Lung (tissue), 12 donors: ENCODE data around the gene ADGRL2. TPM values are rescaled to one million over a fixed set of nuclear protein-coding genes. Genes with fewer than 3 reads are reported as not detected.

Source experiments
- ATAC-seq: fragments of 200-7000 bp; cut with Tn5 transposase; one replicate; pipeline ENCODE4 v1.9.1; 2020; ENCODE audit warnings: moderate number of reproducible peaks; ENCODE audit not compliant: insufficient read depth, low FRiP score
- DNase-seq, 3 donors: peaks; one replicate each; pipeline ENCODE4 v3.0.0-alpha.2; 2013 to 2017
- H3K27ac ChIP-seq, 2 donors: one replicate each; pipeline ENCODE4 v1.5.1; 2013; ENCODE audit warnings: mild to moderate bottlenecking in 2 of 2, moderate library complexity in 2 of 2, control low read depth in 1 of 2, inconsistent platforms in 1 of 2, low read depth in 1 of 2, low read length in 1 of 2
- H3K27me3 ChIP-seq, 3 donors: one replicate each; pipeline ENCODE4 v1.5.1; 2013; ENCODE audit warnings: low read length in 2 of 3; ENCODE audit not compliant: control insufficient read depth in 3 of 3, insufficient read depth in 3 of 3
- H3K36me3 ChIP-seq, 4 donors: one replicate each; pipeline ENCODE4 v1.5.1; 2013; ENCODE audit warnings: low read length in 4 of 4, mild to moderate bottlenecking in 1 of 4, moderate library complexity in 1 of 4; ENCODE audit not compliant: control insufficient read depth in 4 of 4, insufficient read depth in 4 of 4
- H3K4me1 ChIP-seq, 5 donors: one replicate each; pipeline ENCODE4 v1.5.1; 2013; ENCODE audit warnings: low read length in 5 of 5, mild to moderate bottlenecking in 2 of 5, moderate library complexity in 1 of 5; ENCODE audit not compliant: control insufficient read depth in 5 of 5, insufficient read depth in 5 of 5
- H3K4me3 ChIP-seq: one replicate; pipeline ENCODE4 v1.5.1; 2013; ENCODE audit warnings: mild to moderate bottlenecking, control low read depth, moderate library complexity
- H3K9ac ChIP-seq, 2 donors: one replicate each; pipeline ENCODE4 v1.5.1; 2013; ENCODE audit warnings: low read length in 2 of 2, control low read depth in 1 of 2; ENCODE audit not compliant: insufficient read depth in 1 of 2
- H3K9me3 ChIP-seq, 4 donors: one replicate each; pipeline ENCODE4 v1.5.1; 2013; ENCODE audit warnings: low read length in 3 of 4, mild to moderate bottlenecking in 1 of 4, moderate library complexity in 1 of 4; ENCODE audit not compliant: control insufficient read depth in 4 of 4, insufficient read depth in 3 of 4
- CTCF ChIP-seq: IDR thresholded peaks from 2 replicates; pipeline ENCODE4 v1.5.1; 2012; ENCODE audit warnings: mild to moderate bottlenecking; ENCODE audit errors: control extremely low read depth, extremely low read depth
- WGBS, 2 donors: extraction: QIAGEN DNeasy Blood & Tissue Kit; methylation state at CpG; one replicate each; pipeline ENCODE4 v1.1.7; 2013; 5-methylcytosine and 5-hydroxymethylcytosine counted together
- polyA plus RNA-seq, 2 donors: library from polyadenylated mRNA; stranded (reverse); fragments of 200-250 nt; gene quantifications; one replicate each; pipeline ENCODE4 v1.2.1, GENCODE V29; 2013
- total RNA-seq, 2 donors: library from RNA; depleted of rRNA in 1 of 2; stranded (reverse); fragments of >200 nt in 1 of 2; gene quantifications; one replicate each; pipeline ENCODE4 v1.2.1, GENCODE V29; 2014 to 2021
- donor health status: control.
- donor health status: control.
- donor health status: Bipolar disorder and iron deficiency.
- donor health status: healthy.
- donor health status: DM: yes; HTN: yes; CAD: no.

The ADGRL2 gene
- total and polyA plus RNA-seq, 4 donors, result 32.5 to 421 (median 72.1) TPM

GRCh38 chr1:82000221-82000620 is 199.5 kb downstream of the ADGRL2 start:
- no peaks in the 10 kb centered on the region for H3K36me3 ChIP-seq
- ATAC-seq (no peak), DNase-seq (no peak)
- peaks cover 0 to 5% (median 0%) of the 10 kb centered on the region in 5 donors for H3K4me1 ChIP-seq
- no peak for TF ChIP-seq CTCF
- H3K27me3 ChIP-seq, result no peaks in the 10 kb centered on the region
- WGBS, 2 donors, result 93% methylated on average over 2 of the region's 2 CpGs
- H3K27ac ChIP-seq, result no peak overlapping the region
- no peak overlapping the region for H3K9ac ChIP-seq
- H3K4me3 ChIP-seq, result no peak overlapping the region
- no peaks in the 10 kb centered on the region for H3K9me3 ChIP-seq

GRCh38 chr1:82001345-82001744 is 200.6 kb downstream of the ADGRL2 start:
- no peak overlapping the region for H3K9ac ChIP-seq
- H3K36me3 ChIP-seq, result no peaks in the 10 kb centered on the region
- ATAC-seq (no peak), DNase-seq (no peak)
- 70 to 73% methylated on average over 4 of the region's 4 CpGs for WGBS, 2 donors
- no peak for TF ChIP-seq CTCF
- H3K27me3 ChIP-seq, result no peaks in the 10 kb centered on the region
- no peak overlapping the region for H3K4me3 ChIP-seq
- no peaks in the 10 kb centered on the region for H3K9me3 ChIP-seq
- no peak overlapping the region for H3K27ac ChIP-seq
- peaks cover 0 to 11% (median 1%) of the 10 kb centered on the region in 5 donors for H3K4me1 ChIP-seq

- ATAC-seq (no peak), DNase-seq (no peak)
- TF ChIP-seq CTCF, result no peak
- H3K27me3 ChIP-seq, result no peaks in the 10 kb centered on the region
- peaks cover 0 to 2% (median 0%) of the 10 kb centered on the region in 4 donors for H3K9me3 ChIP-seq
- H3K9ac ChIP-seq, result no peak overlapping the region
- H3K27ac ChIP-seq, result no peak overlapping the region
- H3K36me3 ChIP-seq, result no peaks in the 10 kb centered on the region
- peaks cover 0 to 11% (median 0%) of the 10 kb centered on the region in 5 donors for H3K4me1 ChIP-seq
- no peak overlapping the region for H3K4me3 ChIP-seq
Measured at GRCh38 chr1:82007804-82008203, 207.1 kb downstream of the ADGRL2 start.

GRCh38 chr1:82013702-82014101 is 213.0 kb downstream of the ADGRL2 start:
- no peaks in the 10 kb centered on the region for H3K27me3 ChIP-seq

More at GRCh38 chr1:82013702-82014101, 213.0 kb downstream of the ADGRL2 start:
- no peak overlapping the region for H3K27ac ChIP-seq
- H3K9me3 ChIP-seq, result no peaks in the 10 kb centered on the region
- DNase-seq, result no peak
- no peaks in the 10 kb centered on the region for H3K4me1 ChIP-seq
- no peak overlapping the region for H3K4me3 ChIP-seq
- ATAC-seq, result no peak
- no peak for TF ChIP-seq CTCF
- no peak overlapping the region for H3K9ac ChIP-seq
- no peaks in the 10 kb centered on the region for H3K36me3 ChIP-seq
